PC-3 (cell line): ENCODE data around the gene CHAT. TPM values are rescaled to one million over a fixed set of nuclear protein-coding genes. Genes with fewer than 3 reads are reported as not detected.
A peak's percentile ranks its signal among the peaks of the same experiment; 100 is the strongest.

Source experiments
- ATAC-seq: fragments of 200-7000 bp; cut with Tn5 transposase; 2 replicates; pipeline ENCODE4 v1.9.1; 2020; ENCODE audit warnings: mild to moderate bottlenecking, moderate library complexity
- BruUV-seq: library from RNA; stranded (reverse); fragments of 400-500 nt; replicated peaks from 2 replicates; lab custom pipeline; 2021; lab: Mats Ljungman, UMichigan
- CTCF ChIA-PET: fragments of 300-600 bp; sonication (Branson Sonifier 250); formaldehyde crosslinking; loops from one replicate; lab custom pipeline; 2022; ENCODE audit warnings: antibody characterized with exemption; lab: Charles Lee
- POLR2A ChIA-PET: fragments of 300-600 bp; sonication (Branson Sonifier 250); formaldehyde crosslinking; loops from one replicate; lab custom pipeline; 2022; ENCODE audit warnings: antibody characterized with exemption; ENCODE audit not compliant: unreplicated experiment; lab: Charles Lee
- DNase-seq: peaks from one replicate; pipeline ENCODE4 v3.0.0-alpha.2; 2015
- H2AFZ ChIP-seq: fragments of 300-600 bp; sonication (generic); 2 replicates; pipeline ENCODE4 v1.6.0; 2016; ENCODE audit warnings: antibody characterized with exemption, low read length
- H3F3A ChIP-seq: fragments of 300-600 bp; sonication (generic); one replicate; pipeline ENCODE4 v1.6.0; 2017; ENCODE audit warnings: antibody characterized with exemption, low read length, control low read depth, mild to moderate bottlenecking; ENCODE audit not compliant: unreplicated experiment
- H3K27ac ChIP-seq: fragments of 300-600 bp; sonication (generic); 2 replicates; pipeline ENCODE4 v1.5.1; 2016; ENCODE audit warnings: mild to moderate bottlenecking, low read length
- H3K27me3 ChIP-seq: fragments of 300-600 bp; sonication (generic); 2 replicates; pipeline ENCODE4 v1.6.1; 2016; ENCODE audit warnings: low read length, mixed read lengths
- H3K36me3 ChIP-seq: fragments of 300-600 bp; sonication (generic); 2 replicates; pipeline ENCODE4 v1.6.1; 2016; ENCODE audit warnings: low read depth, mixed run types, low read length, mixed read lengths
- H3K4me1 ChIP-seq: fragments of 300-600 bp; sonication (generic); 2 replicates; pipeline ENCODE4 v1.5.1; 2016; ENCODE audit warnings: low read length; ENCODE audit not compliant: insufficient read depth
- H3K4me2 ChIP-seq: fragments of 300-600 bp; sonication (generic); 2 replicates; pipeline ENCODE4 v1.6.0; 2016; ENCODE audit warnings: low read length
- H3K4me3 ChIP-seq: fragments of 300-600 bp; sonication (generic); 2 replicates; pipeline ENCODE4 v1.5.1; 2016; ENCODE audit warnings: mild to moderate bottlenecking, low read length, mixed read lengths
- H3K79me2 ChIP-seq: fragments of 300-600 bp; sonication (generic); 2 replicates; pipeline ENCODE4 v1.6.1; 2017; ENCODE audit warnings: low read length, mixed read lengths
- H3K9ac ChIP-seq: fragments of 300-600 bp; sonication (generic); 2 replicates; pipeline ENCODE4 v1.6.0; 2016; ENCODE audit warnings: mild to moderate bottlenecking, low read length
- H3K9me2 ChIP-seq: fragments of 300-600 bp; sonication (generic); replicated peaks from 2 replicates; pipeline ENCODE4 v1.6.1; 2016; ENCODE audit warnings: mixed run types, low read length, mixed read lengths
- H3K9me3 ChIP-seq: fragments of 300-600 bp; sonication (generic); 2 replicates; pipeline ENCODE4 v1.6.1; 2016; ENCODE audit warnings: low read length, mixed read lengths
- H4K20me1 ChIP-seq: fragments of 300-600 bp; sonication (generic); 2 replicates; pipeline ENCODE4 v1.6.1; 2016; ENCODE audit warnings: low read length, mixed read lengths
- EZH2 ChIP-seq: fragments of 300-600 bp; sonication (generic); IDR thresholded peaks from one replicate; pipeline ENCODE4 v1.6.1; 2017; ENCODE audit warnings: antibody characterized with exemption, mild to moderate bottlenecking, low read length; ENCODE audit not compliant: unreplicated experiment
- EZH2phosphoT487 ChIP-seq: fragments of 300-600 bp; sonication (generic); IDR thresholded peaks from 2 replicates; pipeline ENCODE4 v1.6.1; 2018; ENCODE audit warnings: mild to moderate bottlenecking, antibody characterized with exemption, low read length, borderline replicate concordance
- intact Hi-C: fragments of 100-400 bp; cut with micrococcal nuclease; formaldehyde crosslinking; loops from 2 replicates; pipeline ENCODE4 v1.9.0; 2023
- total RNA-seq: library from RNA; depleted of rRNA; stranded (reverse); fragments of >200 nt; gene quantifications from 2 replicates; pipeline ENCODE4 v1.2.3, GENCODE V29; 2014
- TF ChIP-seq, protein P1 (sequence below): fragments of 300-600 bp; sonication (generic); conservative IDR thresholded peaks from 2 replicates; pipeline ENCODE4 v1.5.1; 2017; ENCODE audit warnings: antibody characterized with exemption, low read depth, mild to moderate bottlenecking, low read length

Gene CHAT
- total RNA-seq, 1 experiment from 2014 or later: not detected

DNA sequence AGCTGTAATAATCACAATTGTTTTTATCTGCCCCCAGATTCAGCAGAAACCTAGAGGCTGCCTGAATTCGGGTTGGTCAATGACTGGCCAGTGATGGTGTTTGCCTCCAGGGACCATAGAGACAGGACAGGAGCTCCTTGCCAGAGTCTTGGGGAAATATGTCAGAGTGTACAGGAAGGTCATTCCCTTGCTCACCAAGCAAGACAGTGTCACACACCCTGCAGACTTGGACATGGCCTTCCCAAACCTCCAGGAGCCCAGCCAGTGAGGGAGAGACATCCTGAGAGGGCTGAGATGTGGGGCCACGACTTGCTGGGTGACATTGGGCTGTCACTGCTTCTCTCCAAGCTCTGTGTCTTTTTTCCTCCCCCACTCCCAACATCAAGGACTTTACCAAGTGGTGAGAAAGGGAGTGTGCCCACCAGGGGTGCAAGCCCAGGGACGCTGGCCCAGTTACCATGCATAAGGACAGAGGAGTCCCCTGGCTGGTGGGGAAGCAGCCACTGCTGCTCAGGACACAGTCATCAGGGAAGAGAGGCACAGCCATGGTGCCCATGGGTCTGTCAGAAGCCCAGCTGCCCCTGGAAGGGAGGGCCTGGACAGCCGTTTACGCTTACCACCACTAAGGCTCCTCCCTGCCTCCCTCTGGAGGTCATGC, 40.3 kb downstream of the CHAT start:
- CTCF ChIA-PET: no interaction called here
- no peak for DNase-seq

DNA sequence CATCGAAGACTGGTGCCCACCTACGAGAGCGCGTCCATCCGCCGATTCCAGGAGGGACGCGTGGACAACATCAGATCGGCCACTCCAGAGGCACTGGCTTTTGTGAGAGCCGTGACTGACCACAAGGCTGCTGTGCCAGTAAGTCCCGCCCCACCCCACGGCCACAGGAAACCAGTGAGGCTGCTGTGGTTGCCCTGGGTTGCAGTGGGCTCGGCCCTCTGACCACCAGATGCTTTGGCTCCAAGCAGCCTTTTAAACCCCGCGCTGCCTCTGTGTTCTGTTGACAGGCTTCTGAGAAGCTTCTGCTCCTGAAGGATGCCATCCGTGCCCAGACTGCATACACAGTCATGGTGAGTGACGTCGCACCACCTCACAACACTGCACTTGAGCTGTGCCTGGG, 41.3 kb downstream of the CHAT start:
- Histone ChIP-seq H3K27ac (no peak overlapping the region), H3K9ac (no peak overlapping the region), H2AFZ (no peak overlapping the region), H3K4me2 (no peak overlapping the region), H3K4me1 (no peaks in the 10 kb centered on the region), H3K4me3 (no peak overlapping the region), H3K9me2 (no peaks in the 10 kb centered on the region), H3K9me3 (0 out of 2 replicates have a peak, but pooled peaks cover 8% of the 10 kb centered on the region), H3K36me3 (no peaks in the 10 kb centered on the region), H3F3A (no peaks in the 10 kb centered on the region), H4K20me1 (no peaks in the 10 kb centered on the region), H3K79me2 (no peaks in the 10 kb centered on the region), H3K27me3 (peaks cover 84% of the 10 kb centered on the region)
- ChIA-PET CTCF (no interaction called here), POLR2A (no interaction called here)
- DNase-seq: no peak
- no peak for TF ChIP-seq EZH2
- no peak for TF ChIP-seq EZH2phosphoT487
- TF ChIP-seq, protein P1, sequence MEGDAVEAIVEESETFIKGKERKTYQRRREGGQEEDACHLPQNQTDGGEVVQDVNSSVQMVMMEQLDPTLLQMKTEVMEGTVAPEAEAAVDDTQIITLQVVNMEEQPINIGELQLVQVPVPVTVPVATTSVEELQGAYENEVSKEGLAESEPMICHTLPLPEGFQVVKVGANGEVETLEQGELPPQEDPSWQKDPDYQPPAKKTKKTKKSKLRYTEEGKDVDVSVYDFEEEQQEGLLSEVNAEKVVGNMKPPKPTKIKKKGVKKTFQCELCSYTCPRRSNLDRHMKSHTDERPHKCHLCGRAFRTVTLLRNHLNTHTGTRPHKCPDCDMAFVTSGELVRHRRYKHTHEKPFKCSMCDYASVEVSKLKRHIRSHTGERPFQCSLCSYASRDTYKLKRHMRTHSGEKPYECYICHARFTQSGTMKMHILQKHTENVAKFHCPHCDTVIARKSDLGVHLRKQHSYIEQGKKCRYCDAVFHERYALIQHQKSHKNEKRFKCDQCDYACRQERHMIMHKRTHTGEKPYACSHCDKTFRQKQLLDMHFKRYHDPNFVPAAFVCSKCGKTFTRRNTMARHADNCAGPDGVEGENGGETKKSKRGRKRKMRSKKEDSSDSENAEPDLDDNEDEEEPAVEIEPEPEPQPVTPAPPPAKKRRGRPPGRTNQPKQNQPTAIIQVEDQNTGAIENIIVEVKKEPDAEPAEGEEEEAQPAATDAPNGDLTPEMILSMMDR: no peak
- intact Hi-C loops: no loop called here
- BruUV-seq: no TSS peak
- no peak for ATAC-seq

More for the DNA sequence above, 40.3 kb downstream of the CHAT start:
- no TSS peak for BruUV-seq
- 0 out of 2 replicates have a peak, but pooled peaks cover 7% of the 10 kb centered on the region for H3K9me3 ChIP-seq
- no peak for ATAC-seq
- peaks cover 92% of the 10 kb centered on the region for H3K27me3 ChIP-seq
- H3K4me1 ChIP-seq: no peaks in the 10 kb centered on the region
- H3K9me2 ChIP-seq: no peaks in the 10 kb centered on the region
- POLR2A ChIA-PET: no interaction called here
- intact Hi-C loops: no loop called here
- no peaks in the 10 kb centered on the region for H4K20me1 ChIP-seq
- no peak overlapping the region for H3K4me3 ChIP-seq
- H3F3A ChIP-seq: no peaks in the 10 kb centered on the region
- no peak overlapping the region for H3K27ac ChIP-seq
- H2AFZ ChIP-seq: no peak overlapping the region
- H3K9ac ChIP-seq: no peak overlapping the region
- no peak overlapping the region for H3K4me2 ChIP-seq
- H3K36me3 ChIP-seq: no peaks in the 10 kb centered on the region
- no peaks in the 10 kb centered on the region for H3K79me2 ChIP-seq
- TF ChIP-seq EZH2phosphoT487 (no peak), EZH2 (no peak)
- TF ChIP-seq, protein P1: peak; percentile 32; the same call in 1 of the 2 replicates

DNA sequence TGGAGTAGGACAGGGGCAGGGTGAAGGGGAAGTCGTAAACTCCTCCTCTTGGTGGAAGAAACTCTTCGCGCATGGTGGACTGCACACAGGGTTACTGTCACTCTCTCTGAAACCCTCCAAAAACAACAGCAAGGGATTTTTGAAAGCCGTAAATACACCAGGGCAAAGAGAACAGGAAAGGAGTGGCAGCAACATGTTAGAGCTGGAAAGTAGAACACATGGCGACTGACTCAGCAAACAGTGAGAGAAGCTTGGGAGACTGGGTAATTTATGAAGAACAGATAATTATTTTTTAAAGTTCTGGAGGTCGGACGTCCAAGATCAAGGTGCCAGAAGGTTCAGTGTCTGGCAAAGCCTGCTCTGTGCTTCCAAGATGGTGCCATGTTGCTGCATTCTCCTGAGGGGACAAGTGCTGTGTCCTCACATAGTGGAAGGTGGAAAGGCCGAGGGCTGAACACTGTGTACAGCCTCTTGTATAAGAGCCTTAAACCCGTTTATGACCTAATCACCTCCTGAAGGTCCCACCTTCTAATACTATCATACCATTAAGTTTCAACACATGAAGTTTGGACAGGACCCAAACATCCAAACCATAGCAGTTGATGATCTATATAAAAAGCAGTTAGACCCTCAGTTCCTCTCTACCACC, 43.1 kb downstream of the CHAT start:
- no peaks in the 10 kb centered on the region for H3K4me1 ChIP-seq

More for the DNA sequence above, 43.1 kb downstream of the CHAT start:
- 0 out of 2 replicates have a peak, but pooled peaks cover 8% of the 10 kb centered on the region for H3K9me3 ChIP-seq
- H3K9me2 ChIP-seq: no peaks in the 10 kb centered on the region
- no peak overlapping the region for H3K27ac ChIP-seq
- no peaks in the 10 kb centered on the region for H3K79me2 ChIP-seq
- ATAC-seq (no peak), DNase-seq (no peak)
- no peak overlapping the region for H3K4me2 ChIP-seq
- no peaks in the 10 kb centered on the region for H3K36me3 ChIP-seq
- H2AFZ ChIP-seq: no peak overlapping the region
- H3K27me3 ChIP-seq: peaks cover 84% of the 10 kb centered on the region
- no peaks in the 10 kb centered on the region for H3F3A ChIP-seq
- no peak overlapping the region for H3K9ac ChIP-seq
- CTCF ChIA-PET: no interaction called here
- POLR2A ChIA-PET: no interaction called here
- BruUV-seq: no TSS peak
- H3K4me3 ChIP-seq: no peak overlapping the region
- intact Hi-C loops: no loop called here
- TF ChIP-seq, protein P1: no peak
- TF ChIP-seq EZH2phosphoT487 (no peak), EZH2 (no peak)
- no peaks in the 10 kb centered on the region for H4K20me1 ChIP-seq
